Testis (tissue), 2 donors: ENCODE measurements around the gene DCBLD2.

Source experiments
- CTCF ChIP-seq, 3 experiments: fragments of 450-650 bp in 2 of 3; fragments of 200-600 bp in 1 of 3; sonication (generic) in 1 of 3; IDR thresholded peaks; one replicate each; pipeline ENCODE4 v1.5.1; 2016 to 2019; ENCODE audit warnings: antibody characterized with exemption in 3 of 3, mild to moderate bottlenecking in 2 of 3, moderate library complexity in 1 of 3
- POLR2A ChIP-seq: fragments of 450-650 bp; IDR thresholded peaks from one replicate; pipeline ENCODE4 v1.6.1; 2017; ENCODE audit warnings: antibody characterized with exemption, mild to moderate bottlenecking, moderate library complexity

DNA sequence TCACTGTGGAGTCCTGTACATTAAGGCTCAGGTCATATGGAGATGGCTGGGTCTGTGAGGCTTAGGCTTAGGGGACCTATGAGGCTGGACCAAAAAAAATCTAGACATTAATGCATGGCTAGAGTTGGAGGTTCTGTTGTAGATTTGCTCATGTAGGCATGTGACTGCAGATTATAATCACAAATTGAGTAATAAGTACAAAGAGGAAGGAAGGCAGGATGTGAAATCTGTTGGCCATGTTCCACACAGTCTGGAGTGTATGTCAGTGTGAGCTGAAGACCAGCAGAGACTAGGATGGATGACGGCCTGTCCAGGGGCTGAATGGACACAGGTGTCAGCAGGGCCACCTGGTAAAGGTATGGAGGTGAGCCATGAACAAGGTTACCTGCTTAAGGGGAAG, 138.4 kb downstream of the DCBLD2 start, which contains the start of gene ST3GAL6:
- TF ChIP-seq CTCF (IDR thresholded peaks at IDR 0.05) (no peak), POLR2A (no peak)
